Measurements from ENCODE around the gene FHIT. TPM values are rescaled to one million over a fixed set of nuclear protein-coding genes. Genes with fewer than 3 reads are reported as not detected.

Gene FHIT
- total and polyA plus RNA-seq, 2 experiments from 2014 or later: 9.7 to 16.2 TPM

DNA sequence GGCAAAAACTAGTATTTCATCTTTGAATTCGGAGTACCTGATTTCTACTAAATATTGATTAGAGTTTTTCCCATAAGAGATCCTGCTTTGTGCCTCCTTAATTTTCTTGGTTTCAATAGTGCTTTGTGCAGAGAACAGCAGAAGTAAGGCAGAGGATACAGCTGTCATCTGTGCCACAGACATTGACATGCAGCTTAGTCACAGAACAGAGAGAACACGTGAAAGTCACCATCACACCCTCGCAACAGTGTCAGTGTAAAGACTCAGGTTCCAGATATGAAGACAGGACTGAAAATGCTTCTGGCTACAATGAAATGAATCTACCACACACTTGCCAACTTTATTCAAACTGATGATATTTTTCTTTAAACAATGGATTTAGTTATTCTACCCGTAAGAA lies 1258.7 kb downstream of the FHIT start:
- no peak overlapping the region for H3K4me2 ChIP-seq
- WGBS (ENCODE audit: low lambda C conversion rate, missing lambda C conversion rate): 80% methylated on average over 4 of the region's 4 CpGs
- TF ChIP-seq EZH2phosphoT487 (IDR thresholded peaks at IDR 0.05; ENCODE audit: low read depth, severe bottlenecking, unreplicated experiment) (no peak), EZH2 (IDR thresholded peaks at IDR 0.05; ENCODE audit: borderline replicate concordance) (no peak)
- TF ChIP-seq, protein P1, sequence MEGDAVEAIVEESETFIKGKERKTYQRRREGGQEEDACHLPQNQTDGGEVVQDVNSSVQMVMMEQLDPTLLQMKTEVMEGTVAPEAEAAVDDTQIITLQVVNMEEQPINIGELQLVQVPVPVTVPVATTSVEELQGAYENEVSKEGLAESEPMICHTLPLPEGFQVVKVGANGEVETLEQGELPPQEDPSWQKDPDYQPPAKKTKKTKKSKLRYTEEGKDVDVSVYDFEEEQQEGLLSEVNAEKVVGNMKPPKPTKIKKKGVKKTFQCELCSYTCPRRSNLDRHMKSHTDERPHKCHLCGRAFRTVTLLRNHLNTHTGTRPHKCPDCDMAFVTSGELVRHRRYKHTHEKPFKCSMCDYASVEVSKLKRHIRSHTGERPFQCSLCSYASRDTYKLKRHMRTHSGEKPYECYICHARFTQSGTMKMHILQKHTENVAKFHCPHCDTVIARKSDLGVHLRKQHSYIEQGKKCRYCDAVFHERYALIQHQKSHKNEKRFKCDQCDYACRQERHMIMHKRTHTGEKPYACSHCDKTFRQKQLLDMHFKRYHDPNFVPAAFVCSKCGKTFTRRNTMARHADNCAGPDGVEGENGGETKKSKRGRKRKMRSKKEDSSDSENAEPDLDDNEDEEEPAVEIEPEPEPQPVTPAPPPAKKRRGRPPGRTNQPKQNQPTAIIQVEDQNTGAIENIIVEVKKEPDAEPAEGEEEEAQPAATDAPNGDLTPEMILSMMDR (IDR thresholded peaks at IDR 0.05; ENCODE audit: poor library complexity): no peak

DNA sequence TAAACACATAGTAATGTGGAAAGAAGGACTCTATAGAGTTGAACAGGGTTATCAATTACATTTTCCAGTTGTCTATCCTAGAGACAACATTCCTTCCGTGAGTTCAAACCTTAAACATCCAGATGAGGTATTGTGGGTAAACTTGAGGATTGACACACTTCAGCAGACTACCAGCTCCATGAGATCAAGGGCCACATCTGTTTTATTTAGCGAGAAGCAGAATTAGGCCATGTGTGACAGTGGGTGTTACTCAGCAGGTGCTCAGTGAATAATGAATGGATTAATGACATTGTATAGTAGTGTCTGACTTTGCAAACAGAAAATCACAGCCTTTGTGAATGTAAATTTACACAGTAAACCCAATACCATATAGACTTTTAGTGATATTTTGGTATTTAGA lies 1260.3 kb downstream of the FHIT start:
- DNase-seq (ENCODE audit: low spot score): no peak
- WGBS (ENCODE audit: low lambda C conversion rate, missing lambda C conversion rate): 95% methylated on average over 2 of the region's 2 CpGs
- no peak overlapping the region for H3K27ac ChIP-seq
- H3K36me3 ChIP-seq (replicated peaks; ENCODE audit: insufficient read depth, low read depth): no peaks in the 10 kb centered on the region
- H3K79me2 ChIP-seq: no peaks in the 10 kb centered on the region
- H2AFZ ChIP-seq: no peak overlapping the region
- H3K4me1 ChIP-seq (ENCODE audit: insufficient read depth): no peaks in the 10 kb centered on the region
- H3K4me2 ChIP-seq: no peak overlapping the region
- no peak overlapping the region for H3K4me3 ChIP-seq
- no peak for TF ChIP-seq EZH2phosphoT487 (IDR thresholded peaks at IDR 0.05; ENCODE audit: low read depth, severe bottlenecking, unreplicated experiment)
- TF ChIP-seq, protein P1 (IDR thresholded peaks at IDR 0.05; ENCODE audit: poor library complexity): no peak
- no peak for TF ChIP-seq EZH2 (IDR thresholded peaks at IDR 0.05; ENCODE audit: borderline replicate concordance)
- no peaks in the 10 kb centered on the region for H4K20me1 ChIP-seq (ENCODE audit: insufficient read depth, poor library complexity, severe bottlenecking)
- no peaks in the 10 kb centered on the region for H3K9me3 ChIP-seq (ENCODE audit: low read depth)
- no peaks in the 10 kb centered on the region for H3K9me2 ChIP-seq (replicated peaks; ENCODE audit: insufficient read depth)
- H3K27me3 ChIP-seq: no peaks in the 10 kb centered on the region

More for the DNA sequence above, 1258.7 kb downstream of the FHIT start:
- H3K36me3 ChIP-seq (replicated peaks; ENCODE audit: insufficient read depth, low read depth): no peaks in the 10 kb centered on the region
- no peak overlapping the region for H3K27ac ChIP-seq
- H3K4me3 ChIP-seq: no peak overlapping the region
- no peak for DNase-seq (ENCODE audit: low spot score)
- no peaks in the 10 kb centered on the region for H3K9me3 ChIP-seq (ENCODE audit: low read depth)
- H2AFZ ChIP-seq: no peak overlapping the region
- no peaks in the 10 kb centered on the region for H3K79me2 ChIP-seq
- H3K4me1 ChIP-seq (ENCODE audit: insufficient read depth): no peaks in the 10 kb centered on the region
- H3K27me3 ChIP-seq: no peaks in the 10 kb centered on the region
- H3K9me2 ChIP-seq (replicated peaks; ENCODE audit: insufficient read depth): no peaks in the 10 kb centered on the region
- H4K20me1 ChIP-seq (ENCODE audit: insufficient read depth, poor library complexity, severe bottlenecking): no peaks in the 10 kb centered on the region

DNA sequence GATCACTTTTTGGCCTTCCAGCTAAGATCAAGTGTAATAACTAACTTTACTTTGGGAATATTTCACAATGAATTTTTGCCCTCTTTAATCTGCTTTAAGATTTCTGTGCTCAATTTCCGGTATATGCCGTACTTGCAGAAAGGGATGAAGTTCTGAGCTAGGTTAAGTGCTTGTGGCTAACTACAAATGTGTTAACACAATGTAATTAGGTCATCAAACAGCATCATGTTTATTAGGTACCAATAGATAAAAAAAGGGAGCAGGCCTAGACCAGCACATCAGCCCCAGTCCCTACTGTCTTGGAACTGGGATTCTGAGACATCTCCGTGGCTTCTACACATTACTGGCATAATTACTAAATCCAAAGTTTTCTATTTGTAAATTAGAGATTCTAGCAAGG lies 1268.7 kb downstream of the FHIT start:
- no peak for DNase-seq (ENCODE audit: low spot score)
- H3K36me3 ChIP-seq (replicated peaks; ENCODE audit: insufficient read depth, low read depth): no peaks in the 10 kb centered on the region
- H3K27ac ChIP-seq: no peak overlapping the region
- 92% methylated on average over 3 of the region's 3 CpGs for WGBS (ENCODE audit: low lambda C conversion rate, missing lambda C conversion rate)
- no peak overlapping the region for H2AFZ ChIP-seq
- TF ChIP-seq, protein P1 (IDR thresholded peaks at IDR 0.05; ENCODE audit: poor library complexity): no peak
- TF ChIP-seq EZH2 (IDR thresholded peaks at IDR 0.05; ENCODE audit: borderline replicate concordance): no peak
- TF ChIP-seq EZH2phosphoT487 (IDR thresholded peaks at IDR 0.05; ENCODE audit: low read depth, severe bottlenecking, unreplicated experiment): no peak
- no peak overlapping the region for H3K4me3 ChIP-seq
- no peaks in the 10 kb centered on the region for H4K20me1 ChIP-seq (ENCODE audit: insufficient read depth, poor library complexity, severe bottlenecking)
- no peaks in the 10 kb centered on the region for H3K79me2 ChIP-seq
- no peaks in the 10 kb centered on the region for H3K27me3 ChIP-seq
- H3K4me1 ChIP-seq (ENCODE audit: insufficient read depth): no peaks in the 10 kb centered on the region
- no peaks in the 10 kb centered on the region for H3K9me3 ChIP-seq (ENCODE audit: low read depth)
- no peaks in the 10 kb centered on the region for H3K9me2 ChIP-seq (replicated peaks; ENCODE audit: insufficient read depth)
- no peak overlapping the region for H3K4me2 ChIP-seq

DNA sequence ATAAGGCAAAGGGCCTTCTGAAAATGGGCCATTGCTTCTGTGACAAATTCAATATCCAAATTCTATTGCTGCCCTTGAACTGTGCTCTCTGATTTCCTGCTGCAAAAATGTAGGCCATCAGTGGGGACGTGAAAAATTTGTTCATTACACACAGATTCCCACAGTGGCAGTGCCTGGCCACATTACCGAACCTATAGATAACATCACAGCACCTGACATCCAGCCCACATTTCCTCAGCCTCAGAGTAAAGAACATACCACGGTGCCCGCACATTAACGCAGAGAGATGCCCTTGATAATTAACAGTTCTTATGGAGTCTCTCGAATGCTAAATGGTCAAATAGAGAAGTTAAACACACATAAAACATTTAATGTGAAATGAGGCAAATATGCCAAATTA lies 1269.9 kb downstream of the FHIT start:
- no peak overlapping the region for H3K4me3 ChIP-seq
- H3K9me2 ChIP-seq (replicated peaks; ENCODE audit: insufficient read depth): no peaks in the 10 kb centered on the region
- H3K36me3 ChIP-seq (replicated peaks; ENCODE audit: insufficient read depth, low read depth): no peaks in the 10 kb centered on the region
- H3K4me2 ChIP-seq: no peak overlapping the region
- TF ChIP-seq EZH2phosphoT487 (IDR thresholded peaks at IDR 0.05; ENCODE audit: low read depth, severe bottlenecking, unreplicated experiment): no peak
- TF ChIP-seq, protein P1 (IDR thresholded peaks at IDR 0.05; ENCODE audit: poor library complexity): no peak
- TF ChIP-seq EZH2 (IDR thresholded peaks at IDR 0.05; ENCODE audit: borderline replicate concordance): no peak
- DNase-seq (ENCODE audit: low spot score): no peak
- 86% methylated on average over 6 of the region's 6 CpGs for WGBS (ENCODE audit: low lambda C conversion rate, missing lambda C conversion rate)
- H3K27me3 ChIP-seq: no peaks in the 10 kb centered on the region
- no peaks in the 10 kb centered on the region for H4K20me1 ChIP-seq (ENCODE audit: insufficient read depth, poor library complexity, severe bottlenecking)
- H3K9me3 ChIP-seq (ENCODE audit: low read depth): no peaks in the 10 kb centered on the region
- H2AFZ ChIP-seq: no peak overlapping the region
- H3K4me1 ChIP-seq (ENCODE audit: insufficient read depth): no peaks in the 10 kb centered on the region
- no peaks in the 10 kb centered on the region for H3K79me2 ChIP-seq
- no peak overlapping the region for H3K27ac ChIP-seq

All from hepatocyte (in vitro differentiated cells).